Measurements from ENCODE around the gene PPHLN1.

Gene PPHLN1

GRCh38 chr12:42482748-42483520, 157.0 kb downstream of the PPHLN1 start:
- no peak for DNase-seq (ENCODE audit: low read depth)

GRCh38 chr12:42483521-42483790, 157.5 kb downstream of the PPHLN1 start:
- DNase-seq (ENCODE audit: low read depth) = no peak

- no peak for DNase-seq (ENCODE audit: low read depth)
Measured at GRCh38 chr12:42484996-42485395, 159.0 kb downstream of the PPHLN1 start.

GRCh38 chr12:42485823-42486222, 159.9 kb downstream of the PPHLN1 start:
- no peak for DNase-seq (ENCODE audit: low read depth)

GRCh38 chr12:42486407-42486806, 160.4 kb downstream of the PPHLN1 start:
- no peak for DNase-seq (ENCODE audit: low read depth)

GRCh38 chr12:42490261-42490842, 164.4 kb downstream of the PPHLN1 start:
- no peak for DNase-seq (ENCODE audit: low read depth)
